GM12878 (cell line): ENCODE results near the gene CTNNBL1. TPM values are rescaled to one million over a fixed set of nuclear protein-coding genes. Genes with fewer than 3 reads are reported as not detected.

ENCODE experiments used
- ATAC-seq: fragments of 200-7000 bp; cut with Tn5 transposase; 3 replicates; pipeline ENCODE4 v1.9.1; 2020; ENCODE audit warnings: mild to moderate bottlenecking, moderate library complexity
- BruUV-seq: library from RNA; stranded (reverse); fragments of 400-500 nt; replicated peaks from 2 replicates; lab custom pipeline; 2021; lab: Mats Ljungman, UMichigan
- CTCF ChIA-PET: fragments of 300-600 bp; sonication (Branson Sonifier 250); formaldehyde crosslinking; extraction: SDS; loops from one replicate; lab custom pipeline; 2021; ENCODE audit warnings: inconsistent platforms; lab: Yijun Ruan, JAX
- POLR2A ChIA-PET: fragments of 350-600 bp; formaldehyde crosslinking; extraction: SDS; loops from one replicate; lab custom pipeline; 2021; ENCODE audit warnings: inconsistent platforms; lab: Charles Lee
- RAD21 ChIA-PET: fragments of 300-600 bp; sonication (Branson Sonifier 250); formaldehyde crosslinking; loops from one replicate; lab custom pipeline; 2023; ENCODE audit warnings: antibody characterized with exemption; ENCODE audit not compliant: unreplicated experiment; lab: Charles Lee
- SMC1A ChIA-PET: fragments of 300-600 bp; sonication (Branson Sonifier 250); formaldehyde crosslinking; loops from one replicate; lab custom pipeline; 2023; ENCODE audit not compliant: unreplicated experiment, uncharacterized antibody; lab: Charles Lee
- DNase-seq: peaks from one replicate; pipeline ENCODE4 v3.0.0-alpha.2; 2011; ENCODE audit warnings: low read depth, low spot score
- FAIRE-seq: peaks from 3 replicates; lab custom pipeline; 2011; peaks lifted over from hg19 to GRCh38; lab: Jason Lieb, UNC
- H2AFZ ChIP-seq: 2 replicates; pipeline ENCODE4 v1.6.0; 2011; ENCODE audit warnings: low read depth, low read length, control low read depth; ENCODE audit not compliant: control insufficient read depth
- H3K27ac ChIP-seq: 2 replicates; pipeline ENCODE4 v1.5.1; 2011; ENCODE audit warnings: control low read depth; ENCODE audit not compliant: control insufficient read depth, insufficient read depth
- H3K27me3 ChIP-seq, 2 experiments: replicated peaks in 1 of 2; 2 replicates each; pipeline versions ENCODE4 v1.6.0 to v1.6.1; 2011; ENCODE audit warnings: low read length in 1 of 2; ENCODE audit not compliant: control insufficient read depth in 2 of 2, insufficient read depth in 2 of 2
- H3K36me3 ChIP-seq, 2 experiments: 2 replicates each; pipeline ENCODE4 v1.5.1; 2011; ENCODE audit warnings: low read length in 1 of 2; ENCODE audit not compliant: control insufficient read depth in 2 of 2, insufficient read depth in 2 of 2
- H3K4me1 ChIP-seq: 2 replicates; pipeline ENCODE4 v1.6.1; 2011; ENCODE audit warnings: mild to moderate bottlenecking, low read length, moderate library complexity, mixed read lengths; ENCODE audit not compliant: control insufficient read depth, insufficient read depth
- H3K4me2 ChIP-seq: 2 replicates; pipeline ENCODE4 v1.6.0; 2011; ENCODE audit warnings: control low read depth; ENCODE audit not compliant: control insufficient read depth, insufficient read depth
- H3K4me3 ChIP-seq: fragments of 200-600 bp; sonication (generic); 2 replicates; pipeline ENCODE4 v1.5.1; 2016
- H3K79me2 ChIP-seq: 2 replicates; pipeline ENCODE4 v1.6.0; 2011; ENCODE audit warnings: low read length; ENCODE audit not compliant: control insufficient read depth, insufficient read depth
- H3K9ac ChIP-seq: 2 replicates; pipeline ENCODE4 v1.8.0; 2011; ENCODE audit warnings: low read length, control low read depth, mixed read lengths; ENCODE audit not compliant: control insufficient read depth, insufficient read depth
- H3K9me3 ChIP-seq: replicated peaks from 3 replicates; pipeline ENCODE4 v1.5.1; 2011; ENCODE audit warnings: mild to moderate bottlenecking, low read length; ENCODE audit not compliant: control insufficient read depth, insufficient read depth
- H4K20me1 ChIP-seq: 2 replicates; pipeline ENCODE4 v1.6.0; 2011; ENCODE audit not compliant: control insufficient read depth, insufficient read depth
- CBFB ChIP-seq: IDR thresholded peaks from 2 replicates; pipeline ENCODE4 v1.6.1; 2016; ENCODE audit warnings: antibody characterized with exemption, low read depth
- NBN ChIP-seq: fragments of 450-650 bp; IDR thresholded peaks from 2 replicates; pipeline ENCODE4 v1.6.1; 2016
- NKRF ChIP-seq: fragments of 450-650 bp; conservative IDR thresholded peaks from 2 replicates; pipeline ENCODE4 v1.6.1; 2017; ENCODE audit warnings: mild to moderate bottlenecking, moderate library complexity
- RBBP5 ChIP-seq: fragments of 200-600 bp; sonication (generic); conservative IDR thresholded peaks from 2 replicates; pipeline ENCODE4 v1.6.1; 2016
- SMAD5 ChIP-seq: IDR thresholded peaks from 2 replicates; pipeline ENCODE4 v1.6.1; 2016; ENCODE audit warnings: antibody characterized with exemption, low read depth
- ZBTB4 ChIP-seq: fragments of 450-650 bp; formaldehyde crosslinking; IDR thresholded peaks from 2 replicates; pipeline ENCODE4 v1.4.0; 2022; ENCODE audit warnings: mild to moderate bottlenecking, moderate library complexity
- WGBS: methylation state at CpG from one replicate; pipeline ENCODE4 v1.1.6; 2016; ENCODE audit warnings: low lambda C conversion rate; ENCODE audit not compliant: insufficient replicate concordance, insufficient coverage; ENCODE audit errors: missing lambda C conversion rate; 5-methylcytosine and 5-hydroxymethylcytosine counted together
- in situ Hi-C: fragments of 300-500 bp; cut with MboI; formaldehyde crosslinking; loops from 9 replicates; pipeline ENCODE4 v1.14.3; 2018; ENCODE audit warnings: mixed read lengths
- intact Hi-C: fragments of 100-400 bp; cut with micrococcal nuclease; formaldehyde crosslinking; loops from one replicate; pipeline ENCODE4 v1.14.2; 2022; ENCODE audit not compliant: unreplicated experiment
- polyA plus RNA-seq, 11 experiments: library from polyadenylated mRNA; depleted of rRNA in 4 of 11; unstranded in 6 of 11; stranded (reverse) in 5 of 11; fragments of >200 nt; fragmentation: Nextera tagmentation in 4 of 11; fragmentation: Illumina TruSeq in 1 of 11; extraction: Ambion mirVana in 4 of 11; extraction: Trizol in 1 of 11; gene quantifications; 1 replicate in 1 of 11; 2 replicates in 10 of 11; pipeline versions ENCODE4 v1.2.1 to v1.2.3, GENCODE V29; 2011 to 2016; ENCODE audit warnings: inconsistent platforms in 2 of 11, missing spikeins in 2 of 11, low read depth in 1 of 11
- total RNA-seq, 4 experiments: library from RNA; depleted of rRNA in 3 of 4; stranded (reverse); fragments of >200 nt in 3 of 4; fragmentation: Illumina TruSeq in 1 of 4; extraction: Trizol in 1 of 4; gene quantifications; 2 replicates each; pipeline versions ENCODE4 v1.2.1 to v1.2.3, GENCODE V29; 2013 to 2021
- TF ChIP-seq, protein P1 (sequence below): fragments of 150-350 bp; IDR thresholded peaks from 2 replicates; pipeline ENCODE4 v1.6.1; 2016; ENCODE audit warnings: low read depth, low read length

The CTNNBL1 gene
- total and polyA plus RNA-seq, 10 of the 15 experiments (the other 5 are each of a cell fraction or from before 2014, with no cell fraction given), result 43.1 to 102 (median 67.8) TPM

DNA sequence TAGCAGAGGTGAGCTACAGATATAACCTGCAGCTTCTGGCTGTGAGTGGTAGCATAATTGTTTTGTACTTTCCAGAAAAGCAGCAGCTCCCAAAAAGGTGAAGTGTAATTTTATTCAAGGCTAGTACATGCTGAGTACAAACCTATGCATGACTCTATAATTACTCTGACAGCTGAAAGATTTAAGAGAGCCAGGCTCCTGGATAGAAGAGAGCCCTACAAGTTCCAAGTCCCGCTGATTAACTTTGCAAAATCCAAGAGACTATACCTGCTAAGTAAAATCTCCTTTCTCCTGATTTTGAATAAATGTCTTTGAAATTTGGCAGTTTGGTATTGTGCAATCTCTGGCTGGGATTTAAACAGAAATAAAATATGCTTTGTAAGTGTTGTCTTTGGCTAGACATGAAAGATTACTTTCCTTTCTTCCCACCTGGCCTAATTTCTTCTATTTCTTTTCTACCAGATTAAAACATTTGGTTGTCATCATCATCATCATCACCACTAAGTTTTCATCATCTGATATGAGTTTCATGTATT lies 79.5 kb downstream of the CTNNBL1 start:
- no peak for ATAC-seq
- Histone ChIP-seq H3K27me3 (no peaks in the 10 kb centered on the region), H3K27ac (no peak overlapping the region), H2AFZ (no peak overlapping the region), H4K20me1 (no peaks in the 10 kb centered on the region), H3K4me1 (peaks cover 11% of the 10 kb centered on the region; the same call in 1 of the 2 replicates), H3K9me3 (no peaks in the 10 kb centered on the region), H3K9ac (no peak overlapping the region), H3K36me3 (peaks cover 2 to 11% of the 10 kb centered on the region in 2 experiments), H3K4me3 (no peak overlapping the region), H3K79me2 (no peaks in the 10 kb centered on the region), H3K4me2 (no peak overlapping the region)
- TF ChIP-seq, protein P1, sequence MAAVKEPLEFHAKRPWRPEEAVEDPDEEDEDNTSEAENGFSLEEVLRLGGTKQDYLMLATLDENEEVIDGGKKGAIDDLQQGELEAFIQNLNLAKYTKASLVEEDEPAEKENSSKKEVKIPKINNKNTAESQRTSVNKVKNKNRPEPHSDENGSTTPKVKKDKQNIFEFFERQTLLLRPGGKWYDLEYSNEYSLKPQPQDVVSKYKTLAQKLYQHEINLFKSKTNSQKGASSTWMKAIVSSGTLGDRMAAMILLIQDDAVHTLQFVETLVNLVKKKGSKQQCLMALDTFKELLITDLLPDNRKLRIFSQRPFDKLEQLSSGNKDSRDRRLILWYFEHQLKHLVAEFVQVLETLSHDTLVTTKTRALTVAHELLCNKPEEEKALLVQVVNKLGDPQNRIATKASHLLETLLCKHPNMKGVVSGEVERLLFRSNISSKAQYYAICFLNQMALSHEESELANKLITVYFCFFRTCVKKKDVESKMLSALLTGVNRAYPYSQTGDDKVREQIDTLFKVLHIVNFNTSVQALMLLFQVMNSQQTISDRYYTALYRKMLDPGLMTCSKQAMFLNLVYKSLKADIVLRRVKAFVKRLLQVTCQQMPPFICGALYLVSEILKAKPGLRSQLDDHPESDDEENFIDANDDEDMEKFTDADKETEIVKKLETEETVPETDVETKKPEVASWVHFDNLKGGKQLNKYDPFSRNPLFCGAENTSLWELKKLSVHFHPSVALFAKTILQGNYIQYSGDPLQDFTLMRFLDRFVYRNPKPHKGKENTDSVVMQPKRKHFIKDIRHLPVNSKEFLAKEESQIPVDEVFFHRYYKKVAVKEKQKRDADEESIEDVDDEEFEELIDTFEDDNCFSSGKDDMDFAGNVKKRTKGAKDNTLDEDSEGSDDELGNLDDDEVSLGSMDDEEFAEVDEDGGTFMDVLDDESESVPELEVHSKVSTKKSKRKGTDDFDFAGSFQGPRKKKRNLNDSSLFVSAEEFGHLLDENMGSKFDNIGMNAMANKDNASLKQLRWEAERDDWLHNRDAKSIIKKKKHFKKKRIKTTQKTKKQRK, result no peak
- CTCF ChIA-PET, result interaction anchor here (0.5 to 1.4 kb wide), 2 partner anchors 27 to 1306 kb away, joined by 3 read pairs; no protein-coding TSS in a partner anchor
- no peak for FAIRE-seq
- BruUV-seq, result no TSS peak
- SMC1A ChIA-PET, result interaction anchor here (1.2 kb wide), 1 partner anchor 219 kb away, joined by 4 read pairs; no protein-coding TSS in a partner anchor
- in situ Hi-C loops (no loop called here), intact Hi-C loops (no loop called here)
- WGBS, result 100% methylated on average over 1 of the region's 1 CpG
- RAD21 ChIA-PET, result no interaction called here
- DNase-seq, result no peak
- POLR2A ChIA-PET, result interaction anchor here (0.7 to 0.8 kb wide), 2 partner anchors 8 to 59 kb away, joined by 3 to 6 read pairs; no protein-coding TSS in a partner anchor

- WGBS, result 67% methylated on average over 5 of the region's 5 CpGs
- Histone ChIP-seq H3K4me3 (no peak overlapping the region), H3K27ac (no peak overlapping the region), H3K4me2 (no peak overlapping the region; the same call in 1 of the 2 replicates), H3K36me3 (peaks cover 2 to 10% of the 10 kb centered on the region in 2 experiments), H3K9ac (no peak overlapping the region), H3K27me3 (no peaks in the 10 kb centered on the region), H4K20me1 (no peaks in the 10 kb centered on the region), H3K4me1 (peaks cover 11% of the 10 kb centered on the region; the same call in 1 of the 2 replicates), H3K9me3 (no peaks in the 10 kb centered on the region), H3K79me2 (no peaks in the 10 kb centered on the region), H2AFZ (no peak overlapping the region)
- CTCF ChIA-PET, result interaction anchor here (1.2 kb wide), 1 partner anchor 219 kb away, joined by 3 read pairs; no protein-coding TSS in a partner anchor
- FAIRE-seq (no peak), ATAC-seq (no peak), DNase-seq (no peak)
- POLR2A ChIA-PET, result interaction anchor here (0.6 to 0.7 kb wide), 2 partner anchors 58 to 1199 kb away, joined by 3 to 6 read pairs; no protein-coding TSS in a partner anchor
- SMC1A ChIA-PET, result interaction anchor here (1.2 kb wide), 1 partner anchor 218 kb away, joined by 4 read pairs; no protein-coding TSS in a partner anchor
- no TSS peak for BruUV-seq
- RAD21 ChIA-PET, result no interaction called here
- intact Hi-C loops (no loop called here), in situ Hi-C loops (no loop called here)
- TF ChIP-seq RBBP5, result no peak
- no peak for TF ChIP-seq NBN
- no peak for TF ChIP-seq NKRF
- no peak for TF ChIP-seq SMAD5
- no peak for TF ChIP-seq CBFB
- no peak for TF ChIP-seq ZBTB4 (CRISPR knock-in tag)
These were observed 80.3 kb downstream of the CTNNBL1 start for GRCh38 chr20:37774156-37774555.
